Measurements from ENCODE around the gene RFX1. TPM values are rescaled to one million over a fixed set of nuclear protein-coding genes. Genes with fewer than 3 reads are reported as not detected.

The RFX1 gene
- polyA plus RNA-seq, 1 donor from 2014 or later, result 2.2 TPM

GRCh38 chr19:13946414-13946813 is 59.7 kb downstream of the RFX1 start:
- H3K27me3 ChIP-seq (ENCODE audit: insufficient read depth, low read depth, low read length), result no peaks in the 10 kb centered on the region
- H3K4me3 ChIP-seq (ENCODE audit: low read length), result no peak overlapping the region
- no peak overlapping the region for H3K4me2 ChIP-seq (ENCODE audit: low read length)
- no peaks in the 10 kb centered on the region for H3K9me3 ChIP-seq (ENCODE audit: low read length)
- no peak overlapping the region for H2AFZ ChIP-seq (ENCODE audit: low read depth, low read length)
- no peaks in the 10 kb centered on the region for H3F3A ChIP-seq (ENCODE audit: insufficient read depth, low read length, poor library complexity, severe bottlenecking)
- no peak for TF ChIP-seq POLR2AphosphoS5 (IDR thresholded peaks at IDR 0.05)
- no peak for TF ChIP-seq TAF1 (IDR thresholded peaks at IDR 0.05; ENCODE audit: low read depth)
- no peak for TF ChIP-seq RAD21 (conservative IDR thresholded peaks at IDR 0.05)
- no peak for TF ChIP-seq CTCF (IDR thresholded peaks at IDR 0.05; ENCODE audit: poor library complexity, severe bottlenecking)
- H3K9me2 ChIP-seq (ENCODE audit: insufficient read depth, low read length), result no peaks in the 10 kb centered on the region
- no peaks in the 10 kb centered on the region for H3K79me2 ChIP-seq (replicated peaks; ENCODE audit: insufficient read depth, low read length)
- no peaks in the 10 kb centered on the region for H3K36me3 ChIP-seq (ENCODE audit: insufficient read depth, low read length)
- H3K9ac ChIP-seq (ENCODE audit: low read length), result no peak overlapping the region
- H3K27ac ChIP-seq (ENCODE audit: low read length), result no peak overlapping the region
- no peaks in the 10 kb centered on the region for H4K20me1 ChIP-seq (ENCODE audit: insufficient read depth)

- Histone ChIP-seq H4K20me1 (ENCODE audit: insufficient read depth) (no peaks in the 10 kb centered on the region), H3K79me2 (replicated peaks; ENCODE audit: insufficient read depth, low read length) (no peaks in the 10 kb centered on the region), H3F3A (ENCODE audit: insufficient read depth, low read length, poor library complexity, severe bottlenecking) (no peaks in the 10 kb centered on the region), H3K36me3 (ENCODE audit: insufficient read depth, low read length) (no peaks in the 10 kb centered on the region), H3K27me3 (ENCODE audit: insufficient read depth, low read depth, low read length) (no peaks in the 10 kb centered on the region), H3K27ac (ENCODE audit: low read length) (no peak overlapping the region), H2AFZ (ENCODE audit: low read depth, low read length) (no peak overlapping the region), H3K9ac (ENCODE audit: low read length) (no peak overlapping the region), H3K4me3 (ENCODE audit: low read length) (no peak overlapping the region), H3K4me2 (ENCODE audit: low read length) (no peak overlapping the region), H3K9me3 (ENCODE audit: low read length) (no peaks in the 10 kb centered on the region), H3K9me2 (ENCODE audit: insufficient read depth, low read length) (no peaks in the 10 kb centered on the region)
- TF ChIP-seq EZH2 (IDR thresholded peaks at IDR 0.05; ENCODE audit: borderline replicate concordance, insufficient read depth, low read length, poor library complexity, severe bottlenecking), result no peak
- TF ChIP-seq MXI1 (conservative IDR thresholded peaks at IDR 0.05; ENCODE audit: poor library complexity, severe bottlenecking), result no peak
- TF ChIP-seq EP300 (conservative IDR thresholded peaks at IDR 0.05; ENCODE audit: poor library complexity, severe bottlenecking), result no peak
- no peak for TF ChIP-seq CTCF (IDR thresholded peaks at IDR 0.05; ENCODE audit: poor library complexity, severe bottlenecking)
- no peak for TF ChIP-seq RAD21 (conservative IDR thresholded peaks at IDR 0.05)
- no peak for TF ChIP-seq POLR2AphosphoS5 (IDR thresholded peaks at IDR 0.05)
- TF ChIP-seq REST (IDR thresholded peaks at IDR 0.05; ENCODE audit: borderline replicate concordance), result no peak
- TF ChIP-seq SMC3 (conservative IDR thresholded peaks at IDR 0.05; ENCODE audit: poor library complexity), result no peak
- no peak for TF ChIP-seq TAF1 (IDR thresholded peaks at IDR 0.05; ENCODE audit: low read depth)
Measured at GRCh38 chr19:13942023-13942684, 64.0 kb downstream of the RFX1 start.

Measured in neural cell (in vitro differentiated cells).